GM18520 (cell line): ENCODE measurements around the gene SPINK4.

Source experiments
- ATAC-seq: cut with Tn5 transposase; IDR thresholded peaks from one replicate; pipeline ENCODE4 v1.9.1; 2021; ENCODE audit not compliant: unreplicated experiment

SPINK4 gene

GRCh38 chr9:33229359-33230114 is 10.4 kb upstream of the SPINK4 start:
- ATAC-seq, result no peak

- no peak for ATAC-seq
These were observed 9.0 kb upstream of the SPINK4 start for GRCh38 chr9:33230756-33231622.

- no peak for ATAC-seq
These were observed 8.4 kb upstream of the SPINK4 start for GRCh38 chr9:33231623-33231942.

- ATAC-seq, result no peak
These were observed 7.2 kb upstream of the SPINK4 start for GRCh38 chr9:33232815-33233214.

- ATAC-seq, result no peak
These were observed 6.2 kb upstream of the SPINK4 start for GRCh38 chr9:33233626-33234342.

- ATAC-seq, result no peak
These were observed 5.2 kb upstream of the SPINK4 start for GRCh38 chr9:33234511-33235467.

- no peak for ATAC-seq
These were observed 3.4 kb upstream of the SPINK4 start for GRCh38 chr9:33236571-33236970.

GRCh38 chr9:33241298-33241697 is 1.3 kb downstream of the SPINK4 start:
- no peak for ATAC-seq

- no peak for ATAC-seq
These were observed 2.7 kb downstream of the SPINK4 start for GRCh38 chr9:33242609-33243134.

- ATAC-seq, result no peak
These were observed 4.3 kb downstream of the SPINK4 start for GRCh38 chr9:33244137-33244784.

GRCh38 chr9:33245341-33245740 is 5.4 kb downstream of the SPINK4 start:
- ATAC-seq, result no peak

GRCh38 chr9:33246269-33246860 is 6.4 kb downstream of the SPINK4 start:
- no peak for ATAC-seq

GRCh38 chr9:33248606-33249005 is 8.6 kb downstream of the SPINK4 start:
- no peak for ATAC-seq

GRCh38 chr9:33249087-33249658 is 9.2 kb downstream of the SPINK4 start:
- ATAC-seq, result no peak

- ATAC-seq, result no peak
These were observed 10.0 kb downstream of the SPINK4 start for GRCh38 chr9:33249983-33250382.

GRCh38 chr9:33250458-33250995 is 10.6 kb downstream of the SPINK4 start:
- no peak for ATAC-seq

GRCh38 chr9:33254211-33254610 is 14.2 kb downstream of the SPINK4 start:
- no peak for ATAC-seq

GRCh38 chr9:33255014-33255413 is 15.0 kb downstream of the SPINK4 start:
- no peak for ATAC-seq

GRCh38 chr9:33255471-33255870 is 15.5 kb downstream of the SPINK4 start:
- ATAC-seq, result no peak
